HG02642 (cell line): ENCODE results near the gene PLRG1.
"Not testable (repeated sequence)": the region's sequence is repeated elsewhere in the genome, so short reads cannot be mapped to it uniquely, and the experiment has no call there.

Source experiments
- ATAC-seq: cut with Tn5 transposase; IDR thresholded peaks from one replicate; pipeline ENCODE4 v1.9.1; 2021; ENCODE audit warnings: mild to moderate bottlenecking; ENCODE audit not compliant: unreplicated experiment, poor library complexity

The PLRG1 gene

DNA sequence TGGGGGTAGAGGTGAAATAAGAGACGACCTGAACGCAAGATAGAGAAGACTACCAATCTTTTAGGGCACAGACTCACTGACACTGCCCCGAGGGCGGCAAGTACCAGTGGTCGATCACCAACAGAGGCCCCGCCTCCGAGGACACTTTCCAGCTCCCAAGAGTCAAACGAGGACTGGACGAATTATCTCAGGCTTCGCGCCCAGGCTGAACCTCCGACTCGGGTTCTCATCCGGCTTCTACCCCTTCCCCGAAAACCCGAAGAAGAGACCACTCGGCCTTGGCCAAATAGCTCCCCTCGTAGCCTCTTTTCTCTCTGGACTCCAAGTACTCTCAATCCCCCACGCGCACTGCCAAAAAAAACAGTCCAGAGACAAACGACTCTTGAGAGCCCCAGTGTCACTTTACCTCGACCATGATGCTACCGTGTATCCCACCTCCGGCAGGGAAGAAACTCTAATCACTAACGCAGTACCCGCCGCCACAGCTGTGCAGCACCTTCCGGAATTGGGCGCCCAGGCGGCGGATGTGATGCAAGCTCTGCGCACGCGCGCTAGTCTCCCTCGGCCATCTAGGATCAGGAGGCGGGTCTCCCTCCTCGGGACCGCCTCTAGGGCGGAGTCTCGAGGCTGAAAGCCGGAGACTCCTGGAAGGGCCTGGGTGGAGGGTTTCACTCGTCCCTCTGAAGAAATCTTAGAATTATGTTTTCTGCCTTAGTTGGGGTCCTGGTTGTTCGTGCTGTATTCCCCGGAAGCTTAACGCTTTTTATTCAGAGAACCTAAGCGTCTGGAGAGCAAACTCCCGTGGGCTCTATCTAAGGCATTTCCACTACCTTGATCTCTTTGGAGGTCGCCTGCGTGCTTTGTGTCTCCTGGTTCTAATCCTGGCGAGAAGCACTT, at the start of gene PLRG1:
TSS of gene PLRG1 (minus strand) at position 507 of the 897 bp plus-strand sequence. CDS start at position 415, 92 bp downstream.
- peak; percentile 99 for ATAC-seq

DNA sequence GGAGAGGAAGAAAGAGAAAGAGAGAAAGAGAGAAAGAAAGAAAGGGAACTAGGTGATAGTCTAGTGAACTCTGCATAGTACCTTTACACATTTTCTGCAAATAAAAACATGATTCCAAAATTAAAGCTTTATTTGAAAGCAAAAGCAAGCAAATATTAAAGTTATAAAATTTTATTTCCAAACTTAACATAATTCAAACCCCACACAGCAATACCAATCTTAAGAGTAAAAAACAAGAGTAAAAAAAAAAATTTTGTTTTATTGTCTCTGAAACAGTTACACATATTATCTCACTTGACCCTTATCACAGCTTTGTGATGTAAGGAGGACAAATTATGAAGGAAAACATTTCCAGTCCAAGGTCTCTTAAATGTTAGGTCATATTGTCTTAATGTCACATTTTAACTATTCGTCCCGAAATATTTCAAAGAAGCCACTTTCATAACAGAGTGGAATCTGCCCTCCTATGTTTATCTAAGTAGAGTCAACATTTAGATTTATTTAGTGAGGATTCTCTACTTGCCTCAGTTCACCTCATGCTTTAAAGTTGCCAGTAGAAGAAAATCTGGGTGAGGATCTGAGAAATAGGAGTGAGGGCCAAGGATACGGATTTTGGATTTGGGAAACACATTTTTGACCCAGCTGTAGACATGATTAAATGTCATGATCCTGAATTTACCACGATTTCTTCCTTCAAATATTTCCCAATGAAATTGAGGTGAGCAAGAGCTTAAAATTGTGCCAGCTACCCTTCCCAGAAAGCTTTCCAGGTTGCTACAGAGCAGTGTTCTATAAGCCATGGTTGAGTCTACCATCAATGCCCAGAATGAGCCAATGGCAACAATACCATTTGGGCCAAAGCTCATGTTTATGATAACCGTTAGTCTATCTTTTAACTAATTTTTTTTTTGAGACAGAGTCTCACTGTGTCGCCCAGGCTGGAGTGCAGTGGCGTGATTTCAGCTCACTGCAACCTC, 47.9 kb upstream of the PLRG1 start:
- ATAC-seq = no peak

DNA sequence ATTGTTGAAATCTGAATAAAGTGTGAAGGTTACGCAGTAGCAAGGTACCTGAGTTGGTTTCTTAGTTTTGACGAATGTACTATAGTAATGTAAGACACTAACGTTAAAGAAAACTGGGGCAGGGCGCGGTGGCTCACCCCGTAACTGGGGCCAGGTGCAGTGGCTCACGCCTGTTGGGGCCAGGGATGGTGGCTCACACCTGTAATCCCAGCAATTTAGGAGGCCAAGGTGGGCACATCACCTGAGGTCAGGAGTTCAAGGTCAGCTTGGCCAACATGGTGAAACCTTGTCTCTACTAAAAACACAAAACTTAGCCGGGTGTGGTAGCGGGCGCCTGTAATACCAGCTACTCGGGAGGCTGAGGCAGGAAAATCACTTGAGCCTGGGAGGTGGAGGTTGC, 47.1 kb upstream of the PLRG1 start:
- ATAC-seq = not testable (repeated sequence)

DNA sequence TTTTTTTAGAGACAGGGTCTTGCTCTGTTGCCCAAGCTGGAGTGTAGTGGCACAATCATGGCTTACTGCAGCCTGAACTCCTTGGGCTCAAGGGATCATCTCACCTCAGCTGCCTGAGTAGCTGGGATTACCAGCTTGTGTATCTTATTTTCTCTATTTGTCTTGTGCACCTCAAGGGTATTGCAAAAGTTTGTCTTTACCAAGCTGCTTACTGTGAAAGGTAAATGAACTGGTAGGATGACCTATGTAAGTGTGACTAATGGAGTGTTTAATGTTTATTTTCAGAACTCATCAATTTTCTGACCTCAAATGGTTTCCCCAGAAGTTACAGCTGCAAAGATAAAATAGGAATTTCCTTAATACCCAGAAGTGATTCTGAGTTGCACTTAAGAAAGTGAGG, 45.6 kb upstream of the PLRG1 start:
- ATAC-seq = no peak

DNA sequence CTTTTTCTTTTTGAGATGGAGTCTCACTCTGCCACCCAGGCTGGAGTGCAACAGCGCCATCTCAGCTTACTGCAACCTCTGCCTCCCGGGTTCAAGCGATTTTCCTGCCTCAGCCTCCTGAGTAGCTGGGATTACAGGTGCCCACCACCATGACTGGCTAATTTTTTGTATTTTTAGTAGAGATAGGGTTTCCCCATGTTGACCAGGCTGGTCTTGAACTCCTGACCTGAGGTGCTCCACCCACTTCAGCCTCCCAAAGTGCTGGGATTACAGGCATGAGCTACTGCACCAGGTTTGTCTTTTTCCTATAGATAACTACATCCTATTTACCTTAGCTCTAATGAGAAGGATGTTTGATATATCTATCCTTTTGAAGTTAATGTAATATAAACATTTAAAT, 44.1 kb upstream of the PLRG1 start:
- not testable (repeated sequence) for ATAC-seq

DNA sequence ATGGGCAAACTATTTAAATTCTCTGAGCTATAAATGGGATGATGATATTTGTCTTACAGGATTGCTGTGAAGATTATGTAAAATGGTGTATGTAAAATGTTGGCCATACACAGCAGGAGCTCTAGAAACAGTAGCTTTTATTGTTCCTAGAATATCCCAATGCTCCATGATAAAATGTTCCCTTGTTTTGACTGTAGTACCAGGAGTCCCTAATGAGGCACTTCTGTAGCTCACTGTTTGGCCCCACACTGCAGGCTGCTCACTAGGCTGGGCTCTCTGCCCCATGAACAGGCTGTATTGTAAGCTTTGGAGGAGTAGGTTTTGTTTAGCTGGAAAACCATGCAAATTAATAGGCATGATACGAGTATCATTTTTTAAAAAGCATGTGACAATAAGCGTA, 43.7 kb upstream of the PLRG1 start:
- no peak for ATAC-seq

DNA sequence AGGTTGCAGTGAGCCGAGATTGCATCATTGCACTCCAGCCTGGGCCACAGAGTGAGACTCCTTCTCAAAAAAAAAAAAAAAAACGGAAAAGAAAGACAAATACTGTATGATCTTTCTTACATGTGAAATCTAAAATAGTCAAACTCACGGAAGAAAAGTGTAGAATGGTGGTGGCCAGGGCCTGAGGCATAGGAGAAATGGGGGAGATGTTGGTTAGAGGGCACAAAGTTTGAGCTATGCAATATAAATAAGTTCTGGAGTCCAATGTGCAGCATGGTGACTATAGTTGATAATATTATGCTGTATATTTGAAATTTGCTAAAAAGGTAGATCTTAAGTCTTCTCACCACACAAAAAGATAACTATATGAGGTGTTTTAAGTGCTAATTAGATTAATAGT, 41.7 kb upstream of the PLRG1 start:
- no peak for ATAC-seq

DNA sequence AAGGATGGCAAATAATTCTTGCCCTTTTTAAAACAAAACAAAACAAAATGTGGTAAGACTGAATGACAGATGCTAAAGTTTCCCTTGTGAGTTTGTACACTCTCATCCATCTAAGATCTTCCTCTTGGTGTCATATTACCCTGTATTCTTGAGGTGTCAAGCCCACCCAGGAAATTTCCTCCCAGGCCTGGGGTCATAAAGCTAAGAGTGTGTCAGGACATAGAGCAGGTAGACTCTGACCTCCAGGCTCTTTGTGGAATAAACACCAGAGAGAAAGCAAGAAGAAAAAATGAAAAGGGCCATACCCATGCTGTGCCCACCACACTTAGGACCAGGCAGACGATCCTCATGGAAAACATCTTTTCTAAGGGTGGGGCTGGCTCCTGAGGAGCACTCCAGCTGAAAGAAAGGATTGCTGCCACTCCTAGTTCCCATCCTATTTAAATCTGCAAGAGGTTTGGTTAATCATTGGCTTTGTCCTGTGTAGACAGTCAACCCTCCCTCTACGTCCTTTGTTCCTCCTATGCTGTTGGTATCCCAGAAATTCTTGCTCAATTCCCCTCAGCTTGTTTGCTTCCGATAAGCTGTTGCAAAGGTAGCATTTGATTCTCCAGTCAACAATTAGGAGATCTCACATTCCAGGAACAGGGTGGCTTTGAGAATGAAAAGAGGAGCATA, 40.3 kb upstream of the PLRG1 start, which contains the start of gene FGA:
TSS of gene FGA (minus strand) at position 414 of the 678 bp plus-strand sequence. CDS start at position 359, 55 bp downstream.
- ATAC-seq = no peak

DNA sequence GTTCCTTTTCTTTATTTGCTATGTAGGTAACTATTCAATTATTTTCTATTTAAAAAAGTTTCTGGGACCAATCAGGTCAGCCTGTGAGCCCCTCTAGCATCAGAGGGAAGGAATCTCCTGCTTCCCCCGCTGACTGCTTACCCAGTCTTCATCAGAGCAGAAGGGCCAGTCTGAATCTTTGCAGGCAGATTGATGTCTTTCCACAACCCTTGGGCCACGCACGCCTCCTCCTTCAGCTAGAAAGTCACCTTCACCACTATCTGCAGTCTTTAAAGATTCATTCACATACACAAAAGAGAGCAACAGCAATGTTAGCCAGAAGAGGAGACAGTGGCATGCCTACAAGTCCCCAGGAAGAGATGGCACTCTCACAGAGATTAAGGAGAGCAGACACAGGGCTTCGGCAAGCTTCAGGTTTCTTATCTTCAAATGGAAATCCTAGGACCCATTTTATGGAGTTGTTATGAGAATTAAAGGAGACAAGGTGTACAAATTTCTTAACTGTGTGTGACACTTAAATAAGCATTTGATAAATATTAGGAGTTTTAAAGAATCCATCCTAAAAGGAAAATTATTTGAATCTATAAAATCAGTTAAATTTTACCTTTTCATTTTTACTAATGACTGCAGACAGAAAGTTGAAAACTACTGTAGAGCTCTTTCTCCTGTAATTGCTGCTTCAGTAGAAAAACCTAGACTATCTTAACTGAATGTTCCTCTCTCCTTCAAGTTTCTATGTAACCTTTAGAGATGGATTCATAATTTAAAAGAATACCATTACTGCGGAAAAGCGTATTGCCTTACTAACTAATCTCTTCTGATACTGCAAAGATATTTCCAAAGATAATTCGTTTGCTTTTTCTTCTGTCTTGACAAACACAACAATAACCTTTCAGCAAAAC, 39.3 kb upstream of the PLRG1 start:
- no peak for ATAC-seq

DNA sequence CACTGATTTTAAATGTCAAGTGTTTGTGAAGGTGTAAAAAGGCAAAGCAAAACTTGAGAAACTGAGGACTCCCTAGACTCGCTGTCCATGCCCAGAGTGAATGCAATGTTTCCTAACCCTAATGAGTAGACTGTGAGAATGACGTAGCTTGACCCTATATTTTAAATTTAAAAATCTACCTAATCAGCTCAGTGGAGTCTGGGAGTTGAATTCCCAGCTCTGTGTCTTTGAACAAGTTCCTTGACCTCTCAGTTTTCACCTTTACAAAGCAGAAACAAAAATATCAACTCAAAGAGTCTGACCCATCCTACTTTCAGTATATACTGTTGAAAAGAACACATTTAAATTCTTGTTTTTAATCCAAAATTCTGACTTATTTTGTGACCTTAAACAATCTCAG, 38.0 kb upstream of the PLRG1 start:
- ATAC-seq = no peak

DNA sequence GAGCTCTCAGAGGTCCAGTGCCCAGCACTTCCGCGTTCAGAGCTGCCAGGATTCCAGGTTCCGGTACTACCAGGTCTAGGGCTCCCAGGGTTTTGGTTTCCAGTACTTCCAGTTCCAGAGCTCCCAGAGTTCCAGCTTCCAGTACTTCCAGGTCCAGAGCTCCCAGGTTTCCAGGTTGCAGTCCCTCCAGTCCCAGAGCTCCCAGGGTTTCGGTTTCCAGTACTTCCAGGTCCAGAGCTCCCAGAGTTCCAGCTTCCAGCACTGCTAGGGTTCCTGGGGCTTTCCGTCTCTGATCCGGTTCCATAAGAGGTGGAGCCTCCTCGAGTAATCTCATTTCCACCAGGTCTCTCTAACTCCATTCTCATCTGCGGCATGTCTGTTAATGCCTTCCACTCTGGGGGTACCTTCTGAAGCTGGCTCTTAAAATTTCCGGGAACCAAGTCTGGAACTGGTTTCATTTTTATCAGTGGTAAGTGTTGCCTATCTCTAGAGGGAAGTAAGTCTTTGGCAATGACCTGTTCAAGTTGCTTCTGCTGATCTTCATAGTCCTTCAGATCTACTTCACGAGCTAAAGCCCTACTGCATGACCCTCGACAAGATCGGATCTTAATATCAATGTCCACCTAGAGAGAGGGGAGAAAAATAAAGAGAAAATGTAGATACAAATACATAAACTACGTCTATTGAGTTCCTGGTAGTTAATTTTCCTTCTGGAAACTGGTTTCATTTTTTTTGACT, 36.3 kb upstream of the PLRG1 start:
- no peak for ATAC-seq

DNA sequence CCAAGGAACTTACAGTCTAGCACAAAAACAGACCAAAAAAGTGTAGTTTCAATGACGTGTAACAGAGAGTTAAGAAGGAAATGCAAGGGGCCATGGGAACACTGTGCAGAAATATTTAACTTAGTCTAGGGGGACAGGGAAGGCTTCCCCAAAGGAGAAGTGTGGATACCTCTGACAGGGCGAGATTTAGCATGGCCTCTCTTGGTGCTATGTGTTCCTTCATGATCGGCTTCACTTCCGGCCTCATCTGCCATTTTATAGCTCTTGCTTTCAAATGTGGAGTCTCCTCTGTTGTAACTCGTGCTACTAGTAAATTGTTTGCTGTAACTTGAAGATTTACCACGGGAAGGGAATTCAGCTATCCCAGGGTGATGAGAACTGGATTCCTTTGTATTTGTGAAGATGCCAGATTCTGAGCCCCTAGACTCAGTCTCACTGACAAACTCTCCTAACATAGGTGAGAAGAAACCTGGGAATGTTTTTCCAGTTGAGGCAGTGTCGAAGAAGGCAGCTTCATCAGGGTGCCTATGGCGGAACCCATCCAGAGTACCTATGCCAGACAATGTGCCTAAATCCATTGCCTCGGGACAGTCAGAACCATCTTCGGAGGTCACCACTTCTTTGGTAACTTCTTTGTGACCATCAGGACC, 35.3 kb upstream of the PLRG1 start:
- ATAC-seq = no peak

DNA sequence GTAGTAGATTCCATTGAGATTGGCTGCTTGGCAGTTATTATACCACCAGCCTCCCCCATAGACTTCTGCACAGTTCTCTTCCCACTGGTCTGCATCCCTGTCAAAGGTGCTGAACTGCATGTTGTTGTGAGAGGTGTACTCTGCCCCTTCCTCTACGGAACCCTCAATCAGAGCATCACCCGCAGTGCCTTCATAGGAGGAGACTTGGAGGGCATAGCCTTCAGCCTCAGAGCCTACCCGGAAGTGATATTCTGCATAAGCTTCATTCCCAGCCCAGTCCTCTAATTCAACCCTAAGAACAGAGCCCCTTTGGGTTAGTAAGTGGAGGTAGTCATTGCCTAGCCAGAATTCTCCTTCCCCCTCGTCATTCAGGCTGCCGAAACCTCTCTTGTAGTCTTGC, 34.1 kb upstream of the PLRG1 start:
- ATAC-seq = no peak

DNA sequence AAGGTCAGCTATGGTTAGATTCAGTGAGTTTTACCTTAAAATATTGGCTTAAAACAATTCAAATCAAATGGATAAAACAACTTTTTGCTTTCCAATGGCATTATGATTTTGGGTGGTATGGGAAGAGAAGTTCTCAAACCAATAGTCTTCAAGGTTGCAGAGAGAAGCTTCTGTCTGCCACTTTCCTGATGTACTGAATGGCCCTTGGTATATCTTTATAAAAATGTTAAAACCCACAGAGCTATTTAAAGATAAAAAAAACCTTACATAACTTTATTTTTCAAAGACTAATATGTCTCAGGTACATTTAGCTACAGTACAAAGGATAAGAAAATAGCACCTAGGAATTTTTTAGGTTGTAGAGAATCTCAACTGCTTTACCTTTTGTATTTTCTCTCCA, 33.5 kb upstream of the PLRG1 start:
- no peak for ATAC-seq

DNA sequence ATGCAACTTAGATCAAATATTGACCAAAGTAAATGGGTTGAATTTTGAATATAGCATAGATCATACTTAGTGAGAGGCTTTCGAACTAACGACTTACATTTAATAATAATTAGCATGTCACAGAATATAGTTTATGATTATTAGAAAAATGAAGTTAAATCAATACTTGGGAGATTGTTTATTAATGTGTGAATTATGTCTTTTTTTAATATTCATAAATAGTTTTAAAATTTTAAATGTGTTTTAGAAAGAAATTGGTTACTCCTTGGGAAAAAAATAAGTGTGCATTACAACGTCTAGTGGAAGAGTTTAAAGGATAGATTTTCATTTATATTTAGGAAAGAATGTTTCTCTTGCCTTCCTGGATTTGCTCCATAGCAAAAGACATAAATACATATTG, 33.0 kb upstream of the PLRG1 start:
- ATAC-seq = no peak

DNA sequence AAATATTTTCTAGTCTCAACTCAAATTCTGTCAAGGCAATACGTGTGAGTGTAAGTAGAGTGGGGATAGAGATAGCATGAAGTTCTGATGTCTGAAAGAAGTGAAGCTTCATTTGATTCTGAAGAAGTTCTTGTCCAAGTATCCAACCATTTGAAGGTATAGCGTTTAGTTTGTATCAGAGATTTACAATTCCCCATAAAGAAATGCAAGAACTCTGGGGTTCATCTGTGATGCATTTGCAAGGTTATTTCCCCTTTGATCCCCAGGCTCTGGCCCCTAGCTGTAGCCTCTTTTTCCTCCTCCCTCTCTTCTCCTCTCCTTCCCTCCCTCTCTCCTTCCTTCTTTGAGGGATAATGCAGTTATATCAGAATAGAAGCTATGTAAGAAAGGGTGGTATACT, 32.5 kb upstream of the PLRG1 start:
- no peak for ATAC-seq

DNA sequence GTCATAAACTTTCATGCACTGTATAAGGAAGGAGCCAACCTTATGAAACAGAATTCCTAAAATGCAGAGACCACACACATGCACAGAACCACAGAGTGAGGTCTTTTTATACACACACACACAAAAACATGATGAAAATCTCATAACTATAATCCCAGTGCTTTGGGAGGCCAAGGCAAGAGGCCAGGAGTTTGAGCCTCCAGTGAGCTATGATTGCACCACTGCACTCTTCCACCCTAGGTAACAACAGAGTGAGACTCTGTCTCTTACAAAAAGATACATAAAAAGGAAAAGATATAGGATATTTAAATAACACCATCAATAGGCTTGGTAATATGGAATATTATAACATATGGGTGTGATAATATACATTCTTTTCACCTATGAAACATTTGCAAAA, 29.7 kb upstream of the PLRG1 start:
- ATAC-seq = no peak

DNA sequence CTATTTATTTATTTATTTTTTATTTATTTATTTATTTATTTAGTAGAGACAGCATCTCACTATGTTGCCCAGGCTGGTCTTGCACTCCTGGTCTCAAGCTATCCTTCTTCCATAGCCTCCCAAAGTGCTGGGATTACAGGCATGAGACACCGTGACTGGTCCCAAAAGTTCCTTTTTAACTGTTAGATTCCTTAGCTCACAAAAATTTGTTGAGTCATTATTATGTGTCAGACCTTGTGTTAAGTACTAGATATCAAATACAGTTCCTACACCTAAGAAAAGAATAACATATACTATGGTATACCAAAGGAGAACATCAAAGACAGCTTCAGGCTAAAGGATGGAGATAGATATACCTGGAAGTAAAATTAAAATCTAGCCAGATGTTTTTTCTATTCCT, 28.7 kb upstream of the PLRG1 start:
- ATAC-seq = no peak
